22Rv1 (cell line): ENCODE measurements around the gene DMD.

Experiments used
- ZFX ChIP-seq: fragments of 450-650 bp; IDR thresholded peaks from 2 replicates; pipeline ENCODE4 v1.6.1; 2017; ENCODE audit warnings: antibody characterized with exemption, borderline replicate concordance
- TF ChIP-seq, protein P1 (sequence below): fragments of 450-650 bp; IDR thresholded peaks from 2 replicates; pipeline ENCODE4 v1.5.1; 2017; ENCODE audit warnings: mild to moderate bottlenecking

DNA sequence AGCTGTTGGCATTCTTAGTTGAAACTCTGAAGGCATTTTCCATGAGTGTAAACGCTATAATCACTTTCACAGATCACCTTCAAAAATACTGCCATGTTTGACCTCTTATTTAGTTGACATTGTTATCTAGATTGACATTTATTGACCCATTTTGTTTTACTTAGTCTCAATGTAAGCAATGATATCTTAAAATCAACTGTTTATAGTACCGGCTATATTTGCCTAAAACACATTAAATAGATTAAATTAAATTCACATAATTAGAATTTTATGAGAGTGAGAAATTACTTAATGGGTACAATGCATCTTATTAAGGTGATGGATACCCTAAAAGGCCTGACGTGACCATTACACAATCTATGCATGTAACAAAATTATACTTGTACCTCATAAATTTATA, 1621.8 kb downstream of the DMD start:
- TF ChIP-seq, protein P1, sequence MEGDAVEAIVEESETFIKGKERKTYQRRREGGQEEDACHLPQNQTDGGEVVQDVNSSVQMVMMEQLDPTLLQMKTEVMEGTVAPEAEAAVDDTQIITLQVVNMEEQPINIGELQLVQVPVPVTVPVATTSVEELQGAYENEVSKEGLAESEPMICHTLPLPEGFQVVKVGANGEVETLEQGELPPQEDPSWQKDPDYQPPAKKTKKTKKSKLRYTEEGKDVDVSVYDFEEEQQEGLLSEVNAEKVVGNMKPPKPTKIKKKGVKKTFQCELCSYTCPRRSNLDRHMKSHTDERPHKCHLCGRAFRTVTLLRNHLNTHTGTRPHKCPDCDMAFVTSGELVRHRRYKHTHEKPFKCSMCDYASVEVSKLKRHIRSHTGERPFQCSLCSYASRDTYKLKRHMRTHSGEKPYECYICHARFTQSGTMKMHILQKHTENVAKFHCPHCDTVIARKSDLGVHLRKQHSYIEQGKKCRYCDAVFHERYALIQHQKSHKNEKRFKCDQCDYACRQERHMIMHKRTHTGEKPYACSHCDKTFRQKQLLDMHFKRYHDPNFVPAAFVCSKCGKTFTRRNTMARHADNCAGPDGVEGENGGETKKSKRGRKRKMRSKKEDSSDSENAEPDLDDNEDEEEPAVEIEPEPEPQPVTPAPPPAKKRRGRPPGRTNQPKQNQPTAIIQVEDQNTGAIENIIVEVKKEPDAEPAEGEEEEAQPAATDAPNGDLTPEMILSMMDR, result no peak
- TF ChIP-seq ZFX, result no peak
